Measurements from ENCODE around the gene SLC9A5.

- no peak for TF ChIP-seq CTCF (IDR thresholded peaks at IDR 0.05 in 2 of 3, conservative IDR thresholded peaks at IDR 0.05 in 1 of 3; ENCODE audit: borderline replicate concordance in 1 of 3, insufficient read depth in 1 of 3, low read depth in 2 of 3, low read length in 2 of 3)
- TF ChIP-seq CBX3 (IDR thresholded peaks at IDR 0.05; ENCODE audit: low read depth) = no peak
- TF ChIP-seq SP1 (IDR thresholded peaks at IDR 0.05; ENCODE audit: low read depth) = no peak
- TF ChIP-seq SIN3A (IDR thresholded peaks at IDR 0.05; ENCODE audit: low read depth) = no peak
- TF ChIP-seq POLR2A (IDR thresholded peaks at IDR 0.05; ENCODE audit: borderline replicate concordance, extremely low read depth, insufficient read depth, insufficient read length) = no peak
- TF ChIP-seq EZH2phosphoT487 (IDR thresholded peaks at IDR 0.05; ENCODE audit: borderline replicate concordance) = no peak
- TF ChIP-seq MAX (IDR thresholded peaks at IDR 0.05) = no peak
- no peak for TF ChIP-seq POLR2AphosphoS5 (IDR thresholded peaks at IDR 0.05; ENCODE audit: low read depth, low read length)
- TF ChIP-seq SRF (IDR thresholded peaks at IDR 0.05; ENCODE audit: low read depth) = no peak
- TF ChIP-seq EZH2 (IDR thresholded peaks at IDR 0.05) = no peak
- no peak for TF ChIP-seq FOSL1 (IDR thresholded peaks at IDR 0.05; ENCODE audit: low read depth)
- no peak for TF ChIP-seq RAD21 (IDR thresholded peaks at IDR 0.05; ENCODE audit: low read depth)
- TF ChIP-seq CEBPB (IDR thresholded peaks at IDR 0.05; ENCODE audit: low read depth) = no peak
Observed at GRCh38 chr16:67275321-67275720, 26.5 kb downstream of the SLC9A5 start.

Measured in HCT116 (cell line).